CD8-positive, alpha-beta memory T cell (primary cell): ENCODE results near the gene TRMT44. TPM values are rescaled to one million over a fixed set of nuclear protein-coding genes. Genes with fewer than 3 reads are reported as not detected.

ENCODE experiments used
- CTCF ChIA-PET: fragments of 350-600 bp; sonication (Branson Sonifier 250); formaldehyde crosslinking; loops from one replicate; lab custom pipeline; 2021; ENCODE audit warnings: antibody characterized with exemption; lab: Charles Lee
- POLR2A ChIA-PET: fragments of 350-600 bp; sonication (Branson Sonifier 250); formaldehyde crosslinking; loops from one replicate; lab custom pipeline; 2021; ENCODE audit warnings: antibody characterized with exemption; lab: Charles Lee
- DNase-seq, 5 donors: peaks; one replicate each; pipeline versions ENCODE4 v3.0.0 to v3.0.0-alpha.2; 2020 to 2022; ENCODE audit warnings: mixed read lengths in 1 of 5
- H3K27ac ChIP-seq: one replicate; pipeline ENCODE4 v1.7.0; 2013; ENCODE audit warnings: low read depth, mild to moderate bottlenecking, low read length, moderate library complexity
- H3K27me3 ChIP-seq: 2 replicates; pipeline ENCODE4 v1.7.0; 2013; ENCODE audit warnings: low read length, mild to moderate bottlenecking; ENCODE audit not compliant: insufficient read depth, poor library complexity, severe bottlenecking
- H3K36me3 ChIP-seq: 2 replicates; pipeline ENCODE4 v1.7.0; 2013; ENCODE audit warnings: mild to moderate bottlenecking, low read length, moderate library complexity; ENCODE audit not compliant: insufficient read depth
- H3K4me1 ChIP-seq: 2 replicates; pipeline ENCODE4 v1.7.0; 2013; ENCODE audit warnings: mild to moderate bottlenecking, low read length, moderate library complexity; ENCODE audit not compliant: insufficient read depth
- H3K4me3 ChIP-seq: 2 replicates; pipeline ENCODE4 v1.7.0; 2013; ENCODE audit warnings: mild to moderate bottlenecking, low read length
- H3K9me3 ChIP-seq: 2 replicates; pipeline ENCODE4 v1.7.0; 2013; ENCODE audit warnings: mild to moderate bottlenecking, low read length
- H3K27ac Mint-ChIP-seq, 8 donors: one replicate each; pipeline ENCODE4 v1.8.0; 2020 to 2021; ENCODE audit warnings: mixed read lengths in 8 of 8, mild to moderate bottlenecking in 6 of 8, inconsistent platforms in 3 of 8, moderate library complexity in 3 of 8
- H3K27me3 Mint-ChIP-seq, 2 donors: one replicate each; pipeline ENCODE4 v1.8.0; 2020 to 2021; ENCODE audit warnings: mixed read lengths in 2 of 2, mild to moderate bottlenecking in 1 of 2, moderate library complexity in 1 of 2
- H3K36me3 Mint-ChIP-seq, 3 donors: one replicate each; pipeline ENCODE4 v1.8.0; 2020 to 2021; ENCODE audit warnings: mixed read lengths in 3 of 3, inconsistent platforms in 1 of 3, mild to moderate bottlenecking in 1 of 3
- H3K4me1 Mint-ChIP-seq, 3 donors: one replicate each; pipeline ENCODE4 v1.8.0; 2020 to 2021; ENCODE audit warnings: mixed read lengths in 3 of 3, inconsistent platforms in 1 of 3, mild to moderate bottlenecking in 1 of 3
- H3K4me3 Mint-ChIP-seq, 7 donors: one replicate each; pipeline ENCODE4 v1.8.0; 2020 to 2021; ENCODE audit warnings: mixed read lengths in 7 of 7, mild to moderate bottlenecking in 6 of 7, moderate library complexity in 4 of 7, inconsistent platforms in 2 of 7
- H3K9me3 Mint-ChIP-seq, 5 donors: one replicate each; pipeline ENCODE4 v1.8.0; 2020 to 2022; ENCODE audit warnings: mixed read lengths in 5 of 5, mild to moderate bottlenecking in 3 of 5, moderate library complexity in 2 of 5, inconsistent platforms in 1 of 5
- polyA plus RNA-seq: library from polyadenylated mRNA; unstranded; fragments of 300-500 nt; fragmentation: Illumina TruSeq; gene quantifications from one replicate; pipeline ENCODE4 v1.2.3, GENCODE V29; 2021
- total RNA-seq, 2 experiments: library from RNA; stranded (reverse); gene quantifications; one replicate each; pipeline ENCODE4 v1.2.3, GENCODE V29; 2021

Gene TRMT44
- total and polyA plus RNA-seq, 3 experiments from 2014 or later: 13.8 to 25.6 (median 25.2) TPM

DNA sequence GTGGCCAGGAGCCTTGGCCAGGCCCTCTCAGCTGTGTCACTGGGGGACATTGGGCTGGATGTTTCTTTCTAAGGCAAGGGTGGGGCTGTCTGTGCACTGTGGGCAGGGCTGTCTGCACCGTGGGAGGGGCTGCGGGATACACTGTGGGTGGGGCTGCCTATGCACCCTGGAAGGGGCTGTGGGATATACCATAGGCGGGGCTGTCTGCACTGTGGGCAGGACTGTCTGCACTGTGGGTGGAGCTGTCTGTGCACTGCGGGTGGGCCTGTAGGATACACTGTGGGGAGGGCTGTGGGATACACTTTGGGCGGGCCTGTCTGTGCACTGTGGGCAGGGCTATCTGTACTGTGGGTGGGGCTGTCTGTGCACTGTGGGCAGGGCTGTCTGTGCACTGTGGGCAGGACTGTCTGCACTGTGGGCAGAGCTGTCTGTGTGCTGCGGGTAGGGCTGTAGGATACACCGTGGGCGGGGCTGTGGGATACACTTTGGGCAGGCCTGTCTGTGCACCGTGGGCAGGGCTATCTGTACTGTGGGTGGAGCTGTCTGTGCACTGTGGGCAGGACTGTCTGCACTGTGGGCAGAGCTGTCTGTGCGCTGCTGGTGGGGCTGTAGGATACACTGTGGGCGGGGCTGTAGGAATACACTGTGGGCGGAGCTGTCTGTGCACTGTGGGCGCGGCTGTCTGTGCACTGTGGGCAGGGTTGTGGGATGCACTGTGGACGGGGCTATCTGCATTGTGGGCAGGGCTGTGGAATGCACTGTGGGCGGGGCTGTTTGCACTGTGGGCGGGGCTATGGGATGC, 31.1 kb upstream of the TRMT44 start:
- no peak overlapping the region for H3K27ac ChIP-seq
- H3K9me3 ChIP-seq: no peaks in the 10 kb centered on the region
- H3K4me1 ChIP-seq: peaks cover 11% of the 10 kb centered on the region
- no peak overlapping the region for H3K4me3 ChIP-seq
- POLR2A ChIA-PET: no interaction called here
- peaks cover 4 to 40% (median 13%) of the 10 kb centered on the region in 3 donors for H3K36me3 Mint-ChIP-seq
- DNase-seq: peak; percentile 14 to 89 (median 85)
- peaks cover 24 to 29% (median 28%) of the 10 kb centered on the region in 3 donors for H3K4me1 Mint-ChIP-seq
- no peaks in the 10 kb centered on the region for H3K9me3 Mint-ChIP-seq
- CTCF ChIA-PET: interaction anchor here (1.1 kb wide), 2 partner anchors 233 to 250 kb away, joined by 3 read pairs; no protein-coding TSS in a partner anchor
- peak overlapping the region; percentile 74 to 99 (median 90) for H3K27ac Mint-ChIP-seq
- H3K4me3 Mint-ChIP-seq: peak overlapping the region in 4 of 7 donors; percentile 1 to 27 (median 16)
- peaks cover 7% of the 10 kb centered on the region for H3K36me3 ChIP-seq
- H3K27me3 ChIP-seq: no peaks in the 10 kb centered on the region
- H3K27me3 Mint-ChIP-seq: no peaks in the 10 kb centered on the region

DNA sequence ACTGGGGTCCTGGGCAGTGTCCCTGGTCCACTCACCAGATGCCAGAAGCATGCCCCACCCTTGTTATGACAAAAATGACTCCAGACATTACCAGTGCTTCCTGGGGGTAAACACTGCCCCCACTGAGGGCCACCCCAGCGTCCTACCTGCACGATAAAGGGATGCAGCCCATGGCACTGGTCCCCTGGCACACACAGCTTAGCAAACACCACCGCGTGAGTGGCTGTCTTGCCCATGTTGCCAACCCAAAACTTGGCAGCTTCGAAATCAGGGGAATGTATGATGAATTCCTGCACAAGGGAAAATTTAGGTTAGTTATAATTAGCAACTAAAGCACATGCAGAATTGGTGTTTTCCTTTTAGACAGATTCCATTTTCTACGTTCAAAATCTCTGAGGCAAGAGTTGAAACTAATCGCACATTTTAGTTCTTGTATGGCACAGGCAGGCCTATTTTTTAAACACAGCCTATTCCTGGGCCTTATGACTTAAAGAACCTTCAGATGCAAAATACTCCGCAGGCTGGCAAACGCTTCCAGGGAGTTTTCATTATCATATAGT, 30.4 kb upstream of the TRMT44 start:
- Mint-ChIP-seq H3K27ac (peak overlapping the region; percentile 72 to 99 (median 89)), H3K4me1 (peaks cover 28 to 34% (median 33%) of the 10 kb centered on the region in 3 donors), H3K9me3 (no peaks in the 10 kb centered on the region), H3K4me3 (no peak overlapping the region), H3K36me3 (peaks cover 6 to 40% (median 18%) of the 10 kb centered on the region in 3 donors), H3K27me3 (no peaks in the 10 kb centered on the region)
- H3K27me3 ChIP-seq: no peaks in the 10 kb centered on the region
- H3K9me3 ChIP-seq: no peaks in the 10 kb centered on the region
- CTCF ChIA-PET: interaction anchor here (1.1 kb wide), 1 partner anchor 233 kb away, joined by 3 read pairs; no protein-coding TSS in a partner anchor
- DNase-seq: no peak
- peaks cover 12% of the 10 kb centered on the region for H3K36me3 ChIP-seq
- peaks cover 11% of the 10 kb centered on the region for H3K4me1 ChIP-seq
- POLR2A ChIA-PET: no interaction called here
- H3K27ac ChIP-seq: no peak overlapping the region
- H3K4me3 ChIP-seq: no peak overlapping the region

DNA sequence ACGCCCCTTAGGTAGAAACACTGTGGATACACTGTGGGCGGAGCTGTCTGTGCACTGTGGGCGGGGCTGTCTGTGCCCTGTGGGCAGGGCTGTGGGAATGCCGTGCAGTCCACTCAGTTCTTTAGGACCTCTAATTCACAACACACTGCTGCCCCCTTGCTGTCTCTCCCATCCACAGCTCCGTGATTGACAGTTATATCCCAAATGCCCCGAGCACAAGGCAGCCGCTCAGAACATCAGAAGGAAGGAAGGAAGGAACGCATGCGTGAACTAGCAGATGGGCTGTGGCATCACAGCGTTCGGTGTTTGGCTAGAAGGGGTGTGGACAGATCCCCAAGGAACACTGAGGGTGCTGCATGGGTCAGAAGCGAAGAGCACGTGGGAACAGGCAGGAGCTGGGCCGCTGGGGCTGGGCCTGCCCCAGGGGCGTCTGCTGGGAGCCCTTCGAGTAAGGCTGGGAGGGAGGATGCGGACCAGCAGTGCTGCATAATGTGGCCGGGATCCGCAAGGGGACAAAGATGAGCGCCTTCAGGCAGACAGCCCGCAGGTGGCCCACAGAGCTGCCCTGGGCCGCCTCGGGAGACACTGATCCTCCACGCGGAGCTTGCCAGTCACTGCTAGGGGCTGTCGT, 29.8 kb upstream of the TRMT44 start:
- H3K9me3 ChIP-seq: no peaks in the 10 kb centered on the region
- Mint-ChIP-seq H3K9me3 (no peaks in the 10 kb centered on the region), H3K4me3 (no peak overlapping the region), H3K27ac (peak overlapping the region in 6 of 8 donors; percentile 19 to 99 (median 72)), H3K27me3 (no peaks in the 10 kb centered on the region), H3K36me3 (peaks cover 6 to 39% (median 17%) of the 10 kb centered on the region in 3 donors), H3K4me1 (peaks cover 28 to 34% (median 33%) of the 10 kb centered on the region in 3 donors)
- no peak overlapping the region for H3K27ac ChIP-seq
- H3K4me3 ChIP-seq: no peak overlapping the region
- H3K36me3 ChIP-seq: peaks cover 12% of the 10 kb centered on the region
- H3K27me3 ChIP-seq: no peaks in the 10 kb centered on the region
- ChIA-PET CTCF (no interaction called here), POLR2A (no interaction called here)
- DNase-seq: no peak
- peaks cover 11% of the 10 kb centered on the region for H3K4me1 ChIP-seq

DNA sequence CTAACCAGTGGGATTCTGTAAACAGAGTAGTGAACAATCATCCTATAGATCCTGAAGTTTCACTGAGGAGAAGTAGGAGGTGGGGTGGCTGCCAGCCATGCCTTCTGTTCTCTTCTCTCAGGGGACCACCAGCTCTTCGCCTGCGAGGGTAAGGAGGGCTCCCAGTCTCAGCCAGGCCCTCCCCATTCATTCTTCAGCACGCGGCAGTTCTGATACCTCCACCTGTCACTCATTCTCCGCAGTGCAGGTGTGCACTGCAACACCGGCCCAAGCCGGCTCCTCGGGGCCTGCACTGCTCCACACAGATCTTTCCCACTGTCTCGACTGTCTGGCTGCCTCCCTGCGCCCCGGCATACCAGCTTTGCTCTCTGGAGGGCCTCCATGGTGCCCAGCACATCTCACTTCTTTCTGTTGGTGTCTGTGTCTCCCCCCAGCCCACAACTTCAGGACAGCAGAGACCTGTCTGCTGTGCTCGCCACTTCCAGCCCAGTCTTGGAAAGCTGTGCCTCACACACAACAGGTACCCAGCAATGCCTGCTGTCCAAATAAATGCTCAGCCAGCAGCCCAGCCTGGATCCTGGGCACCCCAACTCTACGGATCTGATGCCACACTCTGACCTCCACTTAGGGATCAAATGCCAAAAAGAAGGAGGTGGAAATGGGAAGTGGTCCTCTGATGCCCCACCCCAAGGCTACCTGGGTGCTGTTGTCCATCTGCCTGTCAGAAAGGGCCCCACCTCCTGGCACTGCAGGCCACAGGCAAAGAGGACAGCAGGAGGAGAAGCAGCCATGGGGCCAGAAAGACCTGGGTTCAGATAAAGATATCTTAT, 29.0 kb upstream of the TRMT44 start:
- Histone ChIP-seq H3K36me3 (peaks cover 12% of the 10 kb centered on the region), H3K4me1 (peaks cover 11% of the 10 kb centered on the region), H3K9me3 (no peaks in the 10 kb centered on the region), H3K4me3 (no peak overlapping the region), H3K27me3 (no peaks in the 10 kb centered on the region), H3K27ac (no peak overlapping the region)
- Mint-ChIP-seq H3K4me3 (peak overlapping the region in 1 of 7 donors; percentile 75), H3K27me3 (no peaks in the 10 kb centered on the region), H3K4me1 (peaks cover 28 to 34% (median 33%) of the 10 kb centered on the region in 3 donors), H3K36me3 (peaks cover 6 to 38% (median 13%) of the 10 kb centered on the region in 3 donors), H3K27ac (peak overlapping the region in 4 of 8 donors; percentile 7 to 75 (median 46)), H3K9me3 (no peaks in the 10 kb centered on the region)
- ChIA-PET CTCF (no interaction called here), POLR2A (no interaction called here)
- DNase-seq: no peak

DNA sequence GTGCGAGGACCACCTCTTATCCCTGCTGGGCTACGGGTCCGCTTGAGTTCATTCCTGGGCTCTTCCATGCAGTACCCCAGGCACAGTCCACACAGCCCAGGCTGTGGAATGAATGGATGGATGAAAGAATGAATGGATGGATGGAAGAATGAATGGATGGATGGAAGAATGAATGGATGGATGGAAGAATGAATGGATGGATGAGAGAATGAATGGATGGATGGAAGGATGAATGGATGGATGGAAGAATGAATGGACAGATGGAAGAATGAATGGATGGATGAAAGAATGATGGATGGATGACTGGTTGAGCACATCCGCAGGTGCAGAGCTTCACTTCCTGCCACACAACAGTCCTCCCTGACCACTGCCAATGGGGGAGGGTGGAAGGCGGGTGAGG, 28.3 kb upstream of the TRMT44 start:
- CTCF ChIA-PET: no interaction called here

DNA sequence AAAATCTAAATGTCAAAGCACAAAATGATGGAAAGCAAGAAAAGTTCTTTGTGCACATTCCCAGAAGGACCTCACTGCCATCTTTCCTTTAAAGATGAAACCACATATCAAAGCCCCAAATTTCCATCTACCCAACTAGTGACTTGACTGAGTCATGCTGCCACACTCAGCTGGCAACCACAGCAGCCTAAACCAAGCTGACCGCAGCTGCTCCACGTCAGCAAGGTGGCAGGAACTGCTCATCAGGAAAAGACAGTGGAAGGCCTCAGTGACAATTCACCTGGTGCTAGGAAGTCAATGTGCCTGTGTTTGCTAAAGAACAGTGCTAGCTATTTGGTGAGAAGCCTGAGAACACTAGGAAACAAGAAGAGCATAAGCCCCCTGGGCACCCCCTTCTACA, 26.2 kb upstream of the TRMT44 start:
- Mint-ChIP-seq H3K36me3 (peaks cover 6 to 37% (median 10%) of the 10 kb centered on the region in 3 donors), H3K27ac (peak overlapping the region in 6 of 8 donors; percentile 45 to 87 (median 72)), H3K27me3 (no peaks in the 10 kb centered on the region), H3K4me1 (peaks cover 24 to 33% (median 29%) of the 10 kb centered on the region in 3 donors), H3K4me3 (peak overlapping the region in 3 of 7 donors; percentile 9 to 38 (median 24)), H3K9me3 (no peaks in the 10 kb centered on the region)
- H3K36me3 ChIP-seq: peaks cover 12% of the 10 kb centered on the region
- CTCF ChIA-PET: interaction anchor here (1.0 kb wide), 1 partner anchor 12 kb away, joined by 3 read pairs; no protein-coding TSS in a partner anchor
- no peaks in the 10 kb centered on the region for H3K9me3 ChIP-seq
- POLR2A ChIA-PET: no interaction called here
- peak in 4 of 5 donors; percentile 32 to 62 (median 48) for DNase-seq
- no peaks in the 10 kb centered on the region for H3K27me3 ChIP-seq
- H3K4me1 ChIP-seq: peaks cover 10% of the 10 kb centered on the region
- H3K27ac ChIP-seq: no peak overlapping the region
- no peak overlapping the region for H3K4me3 ChIP-seq

More for the DNA sequence above, 28.3 kb upstream of the TRMT44 start:
- Histone ChIP-seq H3K27ac (no peak overlapping the region), H3K4me1 (peaks cover 11% of the 10 kb centered on the region), H3K27me3 (no peaks in the 10 kb centered on the region), H3K36me3 (peaks cover 12% of the 10 kb centered on the region), H3K9me3 (no peaks in the 10 kb centered on the region), H3K4me3 (no peak overlapping the region)
- Mint-ChIP-seq H3K4me1 (peaks cover 28 to 34% (median 33%) of the 10 kb centered on the region in 3 donors), H3K36me3 (peaks cover 6 to 39% (median 13%) of the 10 kb centered on the region in 3 donors), H3K4me3 (no peak overlapping the region), H3K9me3 (no peaks in the 10 kb centered on the region), H3K27me3 (no peaks in the 10 kb centered on the region), H3K27ac (peak overlapping the region in 3 of 8 donors; percentile 15 to 86 (median 64))
- no peak for DNase-seq
- POLR2A ChIA-PET: no interaction called here

DNA sequence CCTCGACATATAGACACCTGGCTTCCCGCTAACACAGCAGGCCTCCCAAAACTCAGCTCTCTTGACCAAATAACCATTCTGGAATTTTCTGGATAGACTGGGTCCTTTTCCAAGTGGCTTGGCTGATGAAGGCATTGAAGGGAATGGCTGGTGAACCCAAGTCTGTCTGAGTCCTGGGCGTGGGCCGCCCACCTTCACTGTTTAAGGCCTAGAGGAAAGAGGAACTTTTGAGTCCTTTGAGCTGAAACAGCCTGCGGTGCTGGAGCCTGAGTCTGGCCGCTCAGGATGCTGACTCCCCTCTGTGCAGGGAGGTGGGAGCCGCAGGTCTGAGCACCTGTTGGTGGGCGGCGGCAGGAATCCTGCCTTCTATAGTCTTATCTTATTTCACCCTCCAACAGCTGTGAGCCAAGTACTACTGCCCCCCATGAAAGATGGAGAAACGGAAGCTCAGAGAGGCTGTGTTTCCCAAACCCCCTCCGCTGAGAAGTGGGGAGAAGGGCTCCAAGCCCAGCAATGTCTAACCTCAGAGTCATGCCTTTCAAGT, 23.4 kb upstream of the TRMT44 start:
- ChIA-PET POLR2A (no interaction called here), CTCF (interaction anchor here (1.5 kb wide), 1 partner anchor 189 kb away, joined by 3 read pairs; no protein-coding TSS in a partner anchor)
- Histone ChIP-seq H3K9me3 (no peaks in the 10 kb centered on the region), H3K27ac (no peak overlapping the region), H3K4me3 (no peak overlapping the region), H3K36me3 (peaks cover 12% of the 10 kb centered on the region), H3K27me3 (no peaks in the 10 kb centered on the region), H3K4me1 (no peaks in the 10 kb centered on the region)
- no peak overlapping the region for H3K4me3 Mint-ChIP-seq
- H3K27ac Mint-ChIP-seq: no peak overlapping the region
- peaks cover 20 to 36% (median 32%) of the 10 kb centered on the region in 3 donors for H3K4me1 Mint-ChIP-seq
- no peaks in the 10 kb centered on the region for H3K9me3 Mint-ChIP-seq
- peaks cover 12 to 34% (median 12%) of the 10 kb centered on the region in 3 donors for H3K36me3 Mint-ChIP-seq
- no peaks in the 10 kb centered on the region for H3K27me3 Mint-ChIP-seq
- DNase-seq: no peak
